Tibial artery (tissue), 4 donors: ENCODE results near the gene ABCA4.

ENCODE experiments used
- DNase-seq, 2 donors: peaks; one replicate each; pipeline ENCODE4 v3.0.0-alpha.2; 2019
- H3K27ac ChIP-seq, 2 donors: fragments of 200-600 bp; sonication (generic) in 1 of 2; 1 replicate in 1 of 2; 2 replicates in 1 of 2; pipeline ENCODE4 v1.5.1; 2018 to 2019; ENCODE audit warnings: mild to moderate bottlenecking in 1 of 2
- H3K27me3 ChIP-seq, 2 donors: fragments of 200-600 bp; sonication (generic) in 1 of 2; one replicate each; pipeline versions ENCODE4 v1.5.1 to v1.6.0; 2016 to 2019
- H3K36me3 ChIP-seq, 3 donors: fragments of 200-600 bp; sonication (generic) in 2 of 3; one replicate each; pipeline ENCODE4 v1.5.1; 2016 to 2019; ENCODE audit warnings: mild to moderate bottlenecking in 2 of 3
- H3K4me1 ChIP-seq, 4 donors: fragments of 200-600 bp; sonication (generic) in 2 of 4; 1 replicate in 3 of 4; 2 replicates in 1 of 4; pipeline ENCODE4 v1.5.1; 2016 to 2019
- H3K4me3 ChIP-seq, 2 donors: fragments of 200-600 bp; sonication (generic) in 1 of 2; 1 replicate in 1 of 2; 2 replicates in 1 of 2; pipeline ENCODE4 v1.5.1; 2018 to 2019; ENCODE audit warnings: mild to moderate bottlenecking in 2 of 2
- H3K9me3 ChIP-seq, 3 donors: fragments of 200-600 bp; sonication (generic) in 1 of 3; one replicate each; pipeline ENCODE4 v1.5.1; 2016 to 2019
- intact Hi-C: fragments of 100-400 bp; cut with DNase I; formaldehyde crosslinking; loops from one replicate; pipeline ENCODE4 v1.15.0; 2023; ENCODE audit warnings: low total_unique reads
- TF ChIP-seq, protein P1 (sequence below), 2 experiments: fragments of 200-600 bp in 1 of 2; fragments of 450-650 bp in 1 of 2; IDR thresholded peaks; one replicate each; pipeline ENCODE4 v1.5.1; 2017 to 2019; ENCODE audit warnings: antibody characterized with exemption in 2 of 2, mild to moderate bottlenecking in 1 of 2, moderate library complexity in 1 of 2

The ABCA4 gene

DNA sequence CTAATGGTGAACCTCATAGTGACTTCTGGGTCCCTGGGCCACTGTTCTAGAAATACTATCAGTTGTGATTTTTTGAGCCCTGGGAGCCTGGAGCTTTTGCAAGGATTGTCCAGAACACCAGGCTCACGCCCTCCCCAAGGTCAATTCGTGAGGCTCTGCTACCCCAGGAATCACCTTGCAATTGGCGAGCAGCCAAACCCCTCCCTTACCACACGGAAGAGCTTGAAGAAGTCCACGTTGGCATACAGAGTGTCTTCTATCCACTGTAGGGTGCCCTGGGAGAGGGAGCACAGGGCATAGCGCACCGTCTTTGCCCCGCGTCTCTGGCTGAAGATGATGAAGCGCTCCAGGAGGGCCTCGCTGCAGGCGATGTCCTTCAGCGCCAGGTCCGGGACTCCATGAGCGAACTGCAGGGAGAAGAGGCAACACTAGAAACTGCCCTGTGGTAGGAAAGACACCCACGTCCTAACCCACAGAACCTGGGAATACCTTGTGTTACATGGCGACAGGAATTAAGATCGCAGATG, 22.3 kb downstream of the ABCA4 start:
- H3K4me1 ChIP-seq, result peaks cover 4 to 42% (median 33%) of the 10 kb centered on the region in 4 donors
- DNase-seq, result no peak
- no peak overlapping the region for H3K27ac ChIP-seq

DNA sequence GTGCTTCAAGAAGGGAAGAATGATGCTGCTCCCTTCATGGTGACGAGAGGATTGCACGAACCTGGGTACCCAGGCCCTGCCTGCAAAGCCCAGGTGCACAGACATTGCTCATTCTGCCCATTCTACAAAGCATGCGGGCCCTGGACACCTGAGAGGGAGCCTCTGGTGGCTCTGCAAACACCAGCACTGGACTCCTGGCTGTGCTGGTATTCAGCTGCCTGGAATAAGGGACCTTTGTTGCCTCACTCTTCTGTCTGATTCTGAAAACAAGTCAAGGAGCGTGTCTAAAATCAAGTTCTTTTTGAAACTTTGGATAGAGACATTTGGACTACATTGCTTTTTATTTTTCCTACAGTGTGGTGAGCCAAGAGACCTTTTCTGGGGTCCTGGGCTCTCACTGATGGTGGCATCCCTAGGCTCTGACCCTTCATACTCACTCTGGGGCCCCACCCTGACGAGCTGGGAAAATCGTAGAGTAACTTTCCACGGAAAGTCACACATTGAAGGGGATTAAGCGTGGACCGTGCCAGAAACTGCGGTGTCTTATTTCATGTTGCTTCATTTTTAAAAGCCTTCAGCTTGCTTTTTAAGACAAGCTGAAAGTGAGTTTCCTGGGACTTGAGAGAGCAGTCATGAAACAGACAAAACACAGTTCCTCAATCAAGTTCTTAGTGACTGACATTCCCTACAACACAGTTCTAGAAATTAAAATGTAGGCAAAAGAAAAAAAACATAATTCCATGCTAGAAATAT, 24.0 kb downstream of the ABCA4 start:
- Histone ChIP-seq H3K4me3 (no peak overlapping the region), H3K36me3 (no peaks in the 10 kb centered on the region), H3K9me3 (no peaks in the 10 kb centered on the region), H3K27me3 (no peaks in the 10 kb centered on the region), H3K27ac (peak overlapping the region; percentile 83), H3K4me1 (peaks cover 4 to 51% (median 38%) of the 10 kb centered on the region in 4 donors)
- TF ChIP-seq, protein P1, sequence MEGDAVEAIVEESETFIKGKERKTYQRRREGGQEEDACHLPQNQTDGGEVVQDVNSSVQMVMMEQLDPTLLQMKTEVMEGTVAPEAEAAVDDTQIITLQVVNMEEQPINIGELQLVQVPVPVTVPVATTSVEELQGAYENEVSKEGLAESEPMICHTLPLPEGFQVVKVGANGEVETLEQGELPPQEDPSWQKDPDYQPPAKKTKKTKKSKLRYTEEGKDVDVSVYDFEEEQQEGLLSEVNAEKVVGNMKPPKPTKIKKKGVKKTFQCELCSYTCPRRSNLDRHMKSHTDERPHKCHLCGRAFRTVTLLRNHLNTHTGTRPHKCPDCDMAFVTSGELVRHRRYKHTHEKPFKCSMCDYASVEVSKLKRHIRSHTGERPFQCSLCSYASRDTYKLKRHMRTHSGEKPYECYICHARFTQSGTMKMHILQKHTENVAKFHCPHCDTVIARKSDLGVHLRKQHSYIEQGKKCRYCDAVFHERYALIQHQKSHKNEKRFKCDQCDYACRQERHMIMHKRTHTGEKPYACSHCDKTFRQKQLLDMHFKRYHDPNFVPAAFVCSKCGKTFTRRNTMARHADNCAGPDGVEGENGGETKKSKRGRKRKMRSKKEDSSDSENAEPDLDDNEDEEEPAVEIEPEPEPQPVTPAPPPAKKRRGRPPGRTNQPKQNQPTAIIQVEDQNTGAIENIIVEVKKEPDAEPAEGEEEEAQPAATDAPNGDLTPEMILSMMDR (IDR thresholded peaks at IDR 0.05), result no peak
- intact Hi-C loops, result no loop called here
- DNase-seq, result peak in 1 of 2 donors; percentile 59

More for the DNA sequence above, 22.3 kb downstream of the ABCA4 start:
- H3K27me3 ChIP-seq, result no peaks in the 10 kb centered on the region
- intact Hi-C loops, result no loop called here
- H3K36me3 ChIP-seq, result no peaks in the 10 kb centered on the region
- H3K9me3 ChIP-seq, result no peaks in the 10 kb centered on the region
- H3K4me3 ChIP-seq, result no peak overlapping the region
- TF ChIP-seq, protein P1 (IDR thresholded peaks at IDR 0.05), result no peak

DNA sequence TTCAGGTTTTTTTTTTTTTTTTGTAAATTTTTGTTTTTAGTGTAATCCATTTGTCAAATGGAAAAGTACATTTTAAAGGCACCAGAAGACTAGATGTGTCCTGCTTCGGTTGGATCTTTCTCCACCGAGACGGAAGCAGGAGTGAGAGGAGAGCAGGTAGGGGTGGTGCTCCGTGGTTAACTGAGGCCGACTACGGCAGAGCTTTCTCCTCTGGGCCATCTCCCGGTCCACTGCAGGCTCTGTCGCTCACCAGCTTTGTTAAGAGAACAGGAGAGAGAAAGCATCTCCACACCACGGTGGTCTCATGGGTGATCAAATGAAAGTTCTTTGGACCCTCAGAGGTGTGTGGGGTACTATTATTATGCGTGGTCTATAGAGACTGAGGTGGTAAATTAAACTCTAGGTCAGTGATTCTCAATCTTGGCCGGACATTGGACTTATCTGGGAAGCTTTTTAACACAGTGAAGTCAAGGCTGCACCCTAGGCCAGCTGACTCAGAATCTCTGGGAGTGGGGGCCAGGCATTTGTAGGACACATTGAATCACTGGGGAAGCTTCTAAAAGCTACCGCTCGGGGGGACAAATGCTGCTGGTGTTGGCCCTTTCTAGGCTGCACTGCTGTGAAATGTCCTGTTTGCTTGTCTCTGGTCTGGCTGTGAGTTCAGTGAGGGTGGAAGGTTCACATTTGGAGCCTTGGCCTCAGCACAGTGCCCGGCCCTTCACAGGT, 25.0 kb downstream of the ABCA4 start:
- Histone ChIP-seq H3K27me3 (no peaks in the 10 kb centered on the region), H3K9me3 (no peaks in the 10 kb centered on the region), H3K36me3 (no peaks in the 10 kb centered on the region), H3K4me3 (no peak overlapping the region), H3K27ac (peak overlapping the region; percentile 83), H3K4me1 (peaks cover 4 to 56% (median 35%) of the 10 kb centered on the region in 4 donors)
- DNase-seq, result peak; percentile 60 to 74
- intact Hi-C loops, result no loop called here
- TF ChIP-seq, protein P1 (IDR thresholded peaks at IDR 0.05), result no peak

DNA sequence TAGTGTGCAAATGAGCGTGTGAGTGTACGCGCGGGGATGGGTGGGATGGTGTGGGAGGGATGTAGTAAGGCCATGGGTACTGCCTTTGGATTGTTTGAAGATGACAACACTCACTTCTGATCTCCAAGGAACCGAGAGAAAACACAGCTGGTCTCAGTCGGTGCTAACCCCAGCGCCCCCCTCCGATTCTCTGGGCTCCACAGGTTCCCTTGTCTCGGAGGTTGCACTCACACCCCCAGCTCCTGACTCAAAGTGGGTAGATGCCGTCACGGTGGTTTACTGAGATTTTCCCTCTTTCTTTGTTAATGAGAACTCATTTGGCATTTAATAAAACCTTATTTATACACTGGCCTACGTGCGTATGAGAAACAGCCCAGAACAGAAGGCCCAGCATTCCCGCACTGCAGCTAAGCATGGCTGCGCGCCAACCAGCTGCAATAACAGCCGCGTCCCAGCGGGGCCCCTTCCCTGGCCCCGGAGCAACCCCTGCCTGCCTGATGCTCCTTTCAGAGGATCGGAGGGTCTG, 25.8 kb downstream of the ABCA4 start:
- Histone ChIP-seq H3K4me1 (peaks cover 4 to 56% (median 35%) of the 10 kb centered on the region in 4 donors), H3K36me3 (no peaks in the 10 kb centered on the region), H3K9me3 (no peaks in the 10 kb centered on the region), H3K27me3 (no peaks in the 10 kb centered on the region), H3K4me3 (peak overlapping the region in 1 of 2 donors; percentile 4), H3K27ac (peak overlapping the region; percentile 83)
- intact Hi-C loops, result no loop called here
- TF ChIP-seq, protein P1 (IDR thresholded peaks at IDR 0.05), result peak in 1 of 2 experiments; percentile 4
- DNase-seq, result peak; percentile 80 to 90

DNA sequence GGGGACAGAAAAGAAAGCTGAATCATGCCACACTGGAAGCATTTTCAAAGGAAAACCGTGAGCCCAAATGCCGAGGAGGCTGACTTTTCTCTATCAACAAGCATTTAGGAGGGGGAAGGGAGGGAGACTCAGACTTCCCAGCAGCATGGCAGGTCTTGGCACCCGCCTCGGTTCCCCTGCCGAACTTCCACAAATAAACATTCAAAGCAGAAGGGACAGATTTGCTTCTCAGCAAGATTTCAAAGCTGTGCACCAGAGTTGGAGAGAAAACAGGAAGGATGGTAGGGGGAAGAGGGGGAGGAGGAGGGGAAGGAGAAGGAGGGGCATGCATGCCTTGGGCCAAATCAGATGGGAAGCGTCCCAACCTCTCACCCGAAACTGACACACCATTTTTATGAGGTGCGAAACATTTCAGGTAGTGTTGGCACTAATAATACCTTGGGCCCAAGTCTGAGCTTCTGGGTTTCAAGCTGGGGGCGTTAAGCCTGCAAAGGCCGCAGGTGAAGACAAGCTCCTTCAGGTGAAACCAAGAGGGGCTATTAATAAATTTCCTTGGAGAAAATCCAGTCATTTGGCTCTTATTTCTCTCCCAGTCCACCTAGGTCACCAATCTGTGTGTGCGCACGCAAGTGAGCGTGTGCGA, 26.4 kb downstream of the ABCA4 start:
- Histone ChIP-seq H3K27me3 (no peaks in the 10 kb centered on the region), H3K4me3 (peak overlapping the region; percentile 3 to 8), H3K36me3 (no peaks in the 10 kb centered on the region), H3K9me3 (no peaks in the 10 kb centered on the region), H3K4me1 (peaks cover 4 to 56% (median 35%) of the 10 kb centered on the region in 4 donors), H3K27ac (peak overlapping the region; percentile 83)
- TF ChIP-seq, protein P1 (IDR thresholded peaks at IDR 0.05), result no peak
- intact Hi-C loops, result no loop called here
- DNase-seq, result peak; percentile 88 to 90
